NOMO-1 (cell line): ENCODE data around the gene MAD1L1.

Experiments used
- DNase-seq, 2 experiments: peaks; one replicate each; lab custom pipeline; 2025; ENCODE audit not compliant: unreplicated experiment in 2 of 2; lab: John Stamatoyannopoulos, UW

The MAD1L1 gene

DNA sequence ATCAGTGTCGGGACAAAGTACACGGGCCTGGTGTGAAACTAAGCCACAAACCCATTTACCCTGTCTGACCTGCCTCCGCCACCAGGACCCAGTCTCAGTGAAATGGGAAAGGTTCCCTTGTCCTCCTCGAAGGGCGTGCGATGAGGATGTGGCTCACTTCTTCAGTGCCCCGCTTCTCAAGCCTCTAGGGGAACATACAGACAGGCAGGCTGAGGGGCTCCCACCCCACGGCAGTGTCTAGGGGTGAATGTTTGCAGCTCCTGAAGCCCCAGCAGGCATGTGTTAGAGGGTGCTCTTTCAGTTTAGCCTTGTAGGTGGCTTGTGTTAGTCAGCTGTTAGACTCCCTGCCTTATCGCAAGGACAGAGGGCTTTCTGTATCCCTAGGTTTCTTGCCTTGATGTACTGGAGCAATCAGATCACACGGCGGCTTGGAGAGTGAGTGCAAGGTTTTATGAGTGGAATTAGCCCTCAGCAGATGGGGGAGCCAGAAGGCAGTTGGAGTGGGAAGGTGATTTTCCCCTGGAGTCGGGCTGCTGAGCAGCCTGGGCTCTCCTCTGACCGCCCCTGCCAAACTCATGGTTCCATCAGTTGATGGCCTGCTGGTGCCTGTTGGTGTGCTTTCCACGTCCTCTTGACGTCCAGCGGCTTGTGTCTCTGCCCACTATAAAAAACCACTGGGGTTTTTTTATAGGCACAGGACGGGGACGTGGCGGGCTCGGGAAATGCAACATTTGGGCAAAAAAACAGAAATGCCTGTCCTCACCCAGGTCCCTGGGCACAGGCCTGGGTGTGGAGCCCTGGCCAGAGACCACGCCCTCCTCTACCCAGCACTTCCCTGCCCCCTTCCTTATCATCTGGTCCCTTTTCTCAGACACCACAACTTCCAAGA lies 10.0 kb upstream of the MAD1L1 start:
- DNase-seq: peak; percentile 38 to 42

DNA sequence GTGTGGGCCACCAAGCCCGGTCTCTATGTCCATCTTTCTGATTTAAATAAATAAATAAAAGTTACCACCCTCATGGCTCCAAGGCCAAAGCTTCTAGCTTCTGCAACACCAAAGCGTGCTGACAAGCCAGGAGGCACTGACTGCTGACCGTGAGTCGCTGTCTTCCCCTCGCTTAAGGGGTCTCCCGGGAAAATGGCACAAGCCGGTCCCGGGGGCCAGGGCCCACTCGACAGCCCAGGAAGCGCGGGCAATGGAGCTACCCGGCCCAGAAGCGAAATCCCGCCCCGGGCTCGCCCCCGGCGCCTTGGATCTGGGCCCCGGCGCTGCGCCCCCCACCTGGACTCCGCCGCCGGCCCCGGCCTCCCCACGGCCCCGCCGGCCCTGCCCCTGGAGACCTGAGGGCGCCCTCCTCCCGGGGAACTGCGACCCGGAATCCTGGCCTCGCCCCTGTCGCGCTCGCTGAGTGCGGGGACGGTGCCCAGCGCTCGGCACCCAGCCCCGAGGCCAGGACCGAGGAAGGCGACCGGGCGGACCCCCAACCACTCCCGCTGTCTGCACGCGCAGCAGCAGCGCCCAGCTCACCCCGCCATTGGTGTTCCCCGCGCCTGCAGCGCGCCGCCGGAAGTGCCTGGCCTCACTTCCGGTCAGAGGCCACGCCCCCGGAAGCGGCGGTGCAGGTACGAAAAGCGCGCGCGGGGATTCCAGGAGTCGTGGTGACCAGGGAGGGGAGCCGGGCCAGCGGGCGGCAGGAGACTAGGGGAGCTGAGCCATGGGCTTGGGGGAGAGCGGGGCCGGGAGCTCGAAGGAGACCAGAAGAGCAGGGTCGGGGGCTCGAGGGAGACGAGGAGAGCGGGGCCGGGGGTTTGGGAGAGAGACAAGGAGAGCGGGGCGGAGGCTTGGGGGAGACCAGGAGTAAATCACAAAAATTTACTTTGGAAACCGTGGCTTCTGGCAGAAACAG lies 9.1 kb upstream of the MAD1L1 start, which contains the start of the genes MRM2 and NUDT1:
Gene MRM2, minus strand, starts transcription at position 626 of the 961 bp plus-strand sequence. Its CDS starts 36 bp downstream, at position 590.
Gene NUDT1, plus strand, starts transcription at position 647 of the 961 bp plus-strand sequence. CDS start 2,349 bp downstream, outside the sequence.
- peak; percentile 49 to 78 for DNase-seq

DNA sequence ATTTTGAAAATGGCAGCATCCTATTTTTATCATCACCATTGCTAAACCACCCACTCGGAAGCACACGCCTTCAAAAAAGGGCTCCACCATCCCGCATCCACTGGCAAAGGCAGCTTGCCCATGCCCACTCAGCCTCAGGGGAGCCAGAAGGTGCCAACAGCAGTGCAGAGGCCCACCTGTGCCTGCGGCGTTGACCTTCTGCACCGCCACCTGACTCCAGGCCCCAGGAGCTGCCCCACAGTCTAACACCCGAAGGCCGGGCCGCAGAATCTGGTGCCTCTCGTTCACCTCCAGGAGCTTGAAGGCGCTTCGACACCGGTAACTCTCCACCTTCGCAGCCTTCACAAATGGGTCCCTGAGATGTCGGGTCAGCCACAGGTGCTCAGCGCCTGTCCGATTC lies 6.5 kb upstream of the MAD1L1 start:
- no peak for DNase-seq

DNA sequence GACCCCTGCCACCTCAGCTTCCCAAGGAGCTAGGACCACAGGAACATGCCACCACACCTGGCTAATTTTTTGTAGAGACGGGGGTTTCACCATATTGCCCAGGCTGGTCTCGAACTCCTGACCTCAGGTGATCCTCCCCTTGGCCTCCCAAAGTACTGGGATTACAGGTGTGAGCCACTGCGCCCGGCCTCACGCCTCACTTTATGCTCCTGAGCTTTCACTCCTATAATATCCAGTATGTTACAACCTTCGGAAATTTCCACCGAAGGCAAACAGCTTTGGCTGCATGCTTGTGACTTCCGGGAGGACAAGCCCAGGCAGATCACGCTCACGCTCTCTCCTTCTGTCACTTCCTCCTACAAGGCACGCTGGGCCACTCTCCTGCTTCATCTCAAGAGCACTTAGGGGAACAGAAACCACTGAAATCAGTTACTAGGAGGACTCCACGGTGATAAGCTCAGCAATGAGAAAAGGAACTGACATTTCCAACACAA lies 4.4 kb upstream of the MAD1L1 start:
- peak; percentile 91 to 100 for DNase-seq

DNA sequence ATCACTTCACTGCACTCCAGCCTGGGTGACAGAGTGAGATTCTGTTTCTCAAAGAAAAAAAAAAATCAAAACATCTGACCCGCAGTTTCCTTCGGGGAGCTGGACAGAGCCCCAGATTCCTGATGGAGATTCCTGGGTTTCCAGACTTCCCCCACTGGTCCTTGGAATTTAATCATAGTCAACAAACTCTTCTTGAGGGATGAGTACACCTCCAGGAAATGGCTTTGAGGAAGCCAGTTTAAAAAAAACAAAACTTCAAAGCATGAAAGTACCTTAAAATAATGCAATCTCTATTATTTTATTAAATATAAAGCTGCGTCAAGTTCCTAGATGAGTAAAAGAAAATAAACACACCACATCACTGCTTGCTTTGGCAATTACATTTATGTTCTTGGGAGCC lies 1.2 kb upstream of the MAD1L1 start:
- DNase-seq: no peak

DNA sequence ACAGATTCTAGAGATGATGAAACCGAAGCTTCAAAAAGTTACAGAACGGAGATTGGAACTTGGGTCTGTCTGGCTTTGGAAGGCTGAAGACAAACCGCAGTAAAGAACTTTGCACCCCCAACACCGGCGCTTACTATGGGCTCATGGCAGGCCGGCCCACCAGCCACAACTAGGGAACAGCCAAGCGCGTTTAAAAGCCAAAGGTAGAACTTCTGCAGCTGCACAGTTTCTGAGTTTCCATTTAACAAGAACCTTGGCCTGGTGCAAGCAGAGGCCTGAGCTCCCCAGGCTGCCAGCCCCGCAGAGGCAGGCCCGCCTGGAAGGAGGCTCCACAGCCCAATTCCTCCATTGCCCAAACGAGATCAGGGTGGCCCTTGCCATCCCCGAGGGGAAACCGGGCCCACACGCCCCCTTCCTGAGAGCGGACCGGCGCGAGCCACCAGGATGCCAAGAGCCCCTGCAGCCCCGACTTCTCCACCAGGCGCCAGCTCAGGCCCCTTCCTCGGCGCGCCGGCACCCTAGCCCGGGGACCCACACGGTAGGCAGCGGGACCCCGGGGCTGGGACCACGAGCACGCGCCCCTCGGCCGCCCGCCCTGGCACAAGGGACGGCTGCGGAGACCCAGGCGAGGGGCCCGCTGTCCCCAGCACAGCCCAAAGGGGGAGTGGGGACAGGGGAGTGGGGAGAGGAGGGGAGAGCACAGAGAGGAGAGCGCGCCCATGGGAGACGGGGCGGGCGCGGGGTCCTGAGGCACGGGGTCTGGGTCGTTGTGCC lies 566 bp downstream of the MAD1L1 start:
- DNase-seq: peak in 1 of 2 experiments; percentile 22

DNA sequence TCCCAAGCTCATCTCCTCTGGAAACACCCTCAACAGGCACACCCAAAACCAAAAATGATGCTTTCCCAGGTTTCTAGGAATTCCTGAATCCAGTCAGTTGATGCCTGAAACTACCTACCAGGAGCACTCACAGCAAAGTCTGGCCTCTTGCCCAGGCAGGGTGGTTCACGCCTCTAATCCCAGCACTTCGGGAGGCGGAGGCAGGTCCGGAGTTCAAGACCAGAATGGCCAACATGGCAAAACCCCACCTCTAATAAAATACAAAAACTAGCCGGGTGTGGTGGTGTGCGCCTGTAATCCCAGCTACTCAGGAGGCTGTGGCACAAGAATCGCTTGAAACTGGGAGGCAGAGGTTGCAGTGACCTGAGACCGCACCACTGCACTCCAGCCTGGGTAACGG lies 1.9 kb downstream of the MAD1L1 start:
- no peak for DNase-seq

DNA sequence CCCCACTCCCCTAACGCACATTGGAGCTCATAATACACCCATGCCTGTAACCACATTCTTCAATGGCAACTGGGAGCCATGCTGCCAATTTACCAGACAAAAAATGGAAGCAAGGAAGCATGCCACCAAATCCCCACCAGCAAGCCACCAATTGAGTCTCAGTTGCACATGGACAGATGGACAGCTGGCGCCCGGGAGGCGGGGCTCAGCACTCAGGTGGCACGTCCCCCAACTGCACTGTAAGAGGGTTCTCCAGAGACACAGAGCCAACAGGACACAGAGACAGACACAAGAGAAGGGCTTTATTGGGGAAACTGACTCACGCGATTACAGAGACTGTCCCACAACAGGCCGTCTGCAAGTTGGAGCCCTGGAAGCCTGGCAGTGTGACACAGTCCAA lies 2.5 kb downstream of the MAD1L1 start:
- no peak for DNase-seq

DNA sequence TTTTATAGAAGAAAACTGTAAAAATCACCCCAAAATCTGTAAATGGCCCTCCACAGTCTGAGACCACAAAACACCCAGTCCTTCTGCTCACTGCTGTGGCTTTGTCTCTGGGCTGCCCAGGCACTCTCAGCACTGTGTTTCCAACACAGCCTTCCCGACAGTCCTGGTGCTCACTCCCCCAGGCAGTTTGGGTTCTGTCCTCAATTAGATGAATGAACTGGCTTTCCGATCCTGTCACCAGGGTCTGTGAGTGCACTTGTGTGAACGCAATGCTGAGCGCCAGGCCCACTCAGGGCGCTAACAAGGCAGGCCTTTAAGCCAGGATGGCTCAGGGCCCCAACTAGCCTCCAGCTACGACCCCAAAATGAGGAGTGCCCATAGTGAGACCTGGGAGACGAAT lies 3.3 kb downstream of the MAD1L1 start:
- DNase-seq: no peak

DNA sequence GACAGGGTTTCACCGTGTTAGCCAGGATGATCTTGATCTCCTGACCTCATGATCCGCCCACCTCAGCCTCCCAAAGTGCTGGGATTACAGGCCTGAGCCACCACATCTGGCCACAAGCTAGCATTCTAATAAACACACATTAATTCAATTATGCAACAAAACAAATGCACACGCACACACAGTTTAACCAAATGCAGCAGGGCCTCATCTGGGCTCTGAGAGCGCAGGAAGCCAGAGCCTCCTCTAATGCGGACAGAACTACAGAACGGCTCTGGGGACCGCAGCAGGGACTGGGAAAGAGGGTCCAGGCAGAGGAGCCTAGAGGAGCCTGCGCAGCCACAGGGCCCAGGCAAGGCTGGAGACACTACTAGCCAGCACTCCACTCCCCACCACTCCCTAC lies 3.8 kb downstream of the MAD1L1 start:
- DNase-seq: no peak

DNA sequence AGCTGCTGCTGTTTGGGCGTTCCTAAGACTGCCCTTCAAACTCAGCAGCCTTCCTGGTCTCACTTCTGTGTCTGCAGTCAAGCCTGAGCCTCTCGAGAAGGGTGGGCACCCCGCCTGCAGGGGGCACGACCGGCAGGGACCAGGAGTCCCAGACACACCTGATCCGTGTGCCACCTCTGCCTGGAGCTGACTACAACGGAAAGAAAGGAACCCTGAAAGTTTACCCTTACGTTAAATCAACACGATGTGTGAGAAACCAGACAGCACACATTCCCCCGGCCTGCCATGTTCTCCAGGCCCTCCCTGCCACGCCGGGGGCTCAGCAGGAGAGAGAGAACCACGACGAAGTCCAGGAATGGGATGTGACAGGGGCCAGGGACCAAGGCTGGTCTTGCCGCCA lies 5.0 kb downstream of the MAD1L1 start:
- no peak for DNase-seq

DNA sequence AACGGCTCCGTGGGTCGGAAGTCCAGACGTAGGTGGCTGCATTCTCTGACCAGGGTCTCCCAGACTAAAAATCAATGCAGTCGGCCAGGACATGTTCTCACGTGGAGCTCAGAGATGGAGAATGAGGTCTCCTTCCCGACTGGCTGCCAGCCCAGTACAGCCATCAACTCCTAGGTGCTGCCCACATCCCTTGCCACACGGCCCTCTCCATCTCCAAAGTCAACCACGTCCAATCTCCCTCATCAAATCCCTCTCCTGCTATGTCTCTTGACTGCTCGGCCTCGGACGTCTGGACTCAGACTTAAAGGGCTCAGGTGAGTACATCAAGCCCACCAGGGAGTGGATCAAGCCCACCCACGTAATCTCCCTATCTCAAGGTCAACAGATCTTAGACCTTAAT lies 6.9 kb downstream of the MAD1L1 start:
- DNase-seq: no peak

DNA sequence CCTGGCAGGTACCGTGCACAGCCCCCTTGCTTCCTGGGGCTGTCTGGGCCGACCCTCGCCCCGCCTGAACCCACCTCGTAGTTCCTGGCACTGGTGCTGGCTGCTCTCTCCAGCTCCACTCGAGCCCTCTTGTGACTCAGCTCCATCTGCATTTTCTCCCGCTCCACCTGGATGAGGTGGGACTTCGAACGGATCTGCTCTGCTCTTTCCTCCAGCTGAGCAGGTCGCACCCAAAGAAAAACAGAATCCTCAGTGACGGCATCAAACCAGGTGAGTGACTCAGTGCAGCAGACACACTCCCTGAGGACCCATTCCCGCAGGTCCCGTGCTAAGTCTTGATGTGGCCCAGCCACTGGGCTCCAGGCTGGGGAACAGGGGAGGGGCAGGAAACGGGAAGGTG lies 7.4 kb downstream of the MAD1L1 start:
- no peak for DNase-seq

DNA sequence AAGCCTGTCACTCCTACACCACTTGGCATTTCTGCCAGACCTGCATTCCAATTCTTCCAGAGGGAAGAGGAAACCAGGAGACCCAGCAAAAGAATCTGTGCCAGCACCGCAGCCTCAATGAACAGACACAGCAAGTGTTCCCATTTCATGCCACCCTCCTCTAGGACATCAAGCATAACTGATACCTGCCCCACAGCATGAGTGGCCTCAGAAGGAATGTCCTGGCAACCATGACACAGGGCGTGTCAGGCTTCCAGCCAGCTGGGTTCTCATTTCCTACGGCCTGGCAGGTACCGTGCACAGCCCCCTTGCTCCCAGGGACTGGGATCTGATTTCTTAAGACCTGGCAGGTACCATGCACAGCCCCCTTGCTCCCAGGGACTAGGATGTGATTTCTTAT lies 7.8 kb downstream of the MAD1L1 start:
- DNase-seq: no peak

DNA sequence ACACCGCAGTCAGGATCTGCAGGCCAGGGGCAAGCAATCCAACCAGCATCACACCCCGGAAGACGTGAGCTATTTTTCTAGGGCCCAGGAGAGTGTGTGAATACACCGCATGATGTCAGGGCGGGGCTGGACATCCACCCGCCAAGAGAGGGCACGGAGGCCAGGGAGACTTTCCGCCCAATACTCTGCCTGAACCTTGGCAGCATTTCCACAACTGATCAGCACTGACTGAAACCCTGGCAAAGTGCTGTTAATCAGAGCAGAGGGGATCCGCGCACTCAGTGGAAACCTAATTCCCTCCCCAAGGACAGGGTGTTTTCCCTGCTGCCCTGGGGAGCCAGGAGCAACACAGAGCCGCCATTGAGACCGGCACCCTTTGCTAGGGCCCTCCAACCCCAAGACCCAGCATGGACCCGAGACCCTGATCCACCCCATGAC lies 8.2 kb downstream of the MAD1L1 start:
- DNase-seq: no peak

DNA sequence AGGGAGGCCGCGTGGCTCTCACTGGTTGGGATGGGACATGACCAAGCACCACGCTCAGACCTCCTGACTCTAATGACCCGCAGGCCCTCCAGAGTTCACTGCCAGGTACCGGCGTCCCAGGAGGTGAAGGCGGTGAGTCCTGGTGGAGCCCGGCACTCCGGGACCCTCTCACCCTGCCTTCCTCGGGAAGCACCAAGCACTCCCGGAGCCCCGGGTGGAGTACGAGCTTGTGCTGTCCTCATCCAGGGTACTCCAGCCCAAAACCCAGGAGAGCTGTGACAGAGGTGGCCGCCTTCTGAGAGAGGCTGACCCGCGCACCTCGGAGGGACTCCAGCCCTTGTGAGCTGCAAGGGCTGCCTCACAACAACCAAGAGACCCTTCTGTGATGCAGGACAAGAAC lies 9.4 kb downstream of the MAD1L1 start:
- no peak for DNase-seq

DNA sequence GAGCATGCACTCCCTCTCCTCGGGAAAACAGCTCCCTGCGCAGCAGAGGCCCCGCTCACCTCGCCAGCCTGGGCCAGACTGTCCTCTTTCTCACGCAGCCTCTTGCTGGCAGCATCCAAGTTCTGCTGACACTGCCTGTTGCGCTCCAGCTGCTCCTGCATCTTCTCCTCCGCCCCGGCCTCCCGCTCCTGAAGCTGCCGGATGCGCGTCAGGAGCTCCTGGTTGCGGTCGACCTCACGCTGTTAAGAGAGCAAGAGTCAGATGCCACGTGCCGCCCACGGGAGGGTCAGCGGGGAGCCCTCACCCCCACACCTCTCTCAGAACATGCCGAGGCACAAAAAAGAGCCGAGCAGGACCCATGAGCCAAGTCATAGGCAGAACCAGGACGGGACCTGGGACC lies 10.2 kb downstream of the MAD1L1 start:
- no peak for DNase-seq

DNA sequence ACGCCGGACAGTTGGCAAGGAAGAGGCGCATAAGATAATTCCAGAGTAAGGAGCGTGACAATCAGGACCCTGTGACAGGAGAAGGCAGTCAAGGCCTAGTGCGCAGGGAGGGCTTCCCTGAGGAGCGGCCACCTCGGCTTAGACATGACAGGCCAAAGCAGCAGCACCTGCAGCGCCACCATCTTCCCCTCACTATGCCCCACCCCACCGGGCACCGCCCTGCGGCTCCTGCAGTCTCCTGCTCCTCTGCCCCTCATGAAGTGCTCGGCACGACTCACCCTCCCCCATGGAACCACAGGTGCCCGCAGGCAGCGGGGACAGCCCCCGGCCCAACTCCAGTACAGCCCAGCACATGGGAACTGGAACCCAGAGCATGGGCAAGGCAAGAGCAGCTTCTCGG lies 11.8 kb downstream of the MAD1L1 start:
- no peak for DNase-seq

DNA sequence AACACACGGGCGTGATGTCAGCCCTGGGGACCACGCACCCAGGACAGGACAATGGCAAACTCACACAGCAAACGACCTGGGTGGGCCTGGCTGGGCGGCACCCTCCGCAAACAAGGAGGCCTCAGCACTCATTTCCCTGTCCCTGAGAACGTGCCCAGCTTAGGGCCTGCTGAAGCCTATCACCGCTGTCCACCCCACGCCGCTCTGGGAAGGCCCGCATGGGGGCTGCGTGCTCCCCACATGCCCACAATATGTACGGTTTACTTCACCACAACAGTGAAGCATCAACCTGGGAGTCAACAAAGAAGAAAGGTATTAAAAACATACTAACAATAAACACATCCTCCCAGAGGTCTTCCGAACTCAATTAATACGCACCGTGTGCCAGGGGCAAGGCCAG lies 12.2 kb downstream of the MAD1L1 start:
- no peak for DNase-seq

DNA sequence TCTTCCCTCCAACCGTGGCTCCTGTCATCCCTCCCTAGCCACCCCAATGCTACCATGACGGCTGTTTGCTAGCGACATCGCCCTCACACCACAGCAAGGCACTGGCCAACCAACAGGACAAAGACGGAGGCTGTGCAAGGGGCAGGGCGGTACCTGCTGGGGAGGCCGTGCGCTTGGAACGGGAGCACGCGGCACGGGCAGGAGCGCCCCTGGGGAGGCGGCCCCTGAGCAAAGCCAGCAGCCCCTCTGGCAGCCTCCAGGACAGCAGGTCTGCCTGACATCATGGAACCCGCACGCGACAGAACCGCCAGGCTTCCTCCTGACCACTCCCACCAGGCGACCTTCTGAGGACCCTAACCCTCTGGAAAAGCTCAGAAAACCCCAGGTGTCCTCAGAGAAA lies 12.7 kb downstream of the MAD1L1 start:
- no peak for DNase-seq
